Right lobe of liver (tissue), 6 donors: Measurements from ENCODE around the gene PCDHA4. TPM values are rescaled to one million over a fixed set of nuclear protein-coding genes. Genes with fewer than 3 reads are reported as not detected.

Experiments used
- ATAC-seq, 4 donors: fragments of 200-7000 bp; cut with Tn5 transposase; one replicate each; pipeline ENCODE4 v1.9.1; 2020; ENCODE audit warnings: mild to moderate bottlenecking in 4 of 4, moderate library complexity in 4 of 4
- DNase-seq, 3 donors: peaks; one replicate each; pipeline ENCODE4 v3.0.0-alpha.2; 2020
- H3K27ac ChIP-seq, 3 donors: fragments of 200-600 bp; one replicate each; pipeline ENCODE4 v1.8.0; 2022
- H3K27me3 ChIP-seq, 2 donors: fragments of 200-600 bp; one replicate each; pipeline ENCODE4 v1.8.0; 2022
- H3K36me3 ChIP-seq, 4 donors: fragments of 200-600 bp; sonication (generic) in 1 of 4; one replicate each; pipeline versions ENCODE4 v1.5.1 to v1.8.0; 2017 to 2022; ENCODE audit warnings: control low read depth in 1 of 4
- H3K4me1 ChIP-seq, 4 donors: fragments of 200-600 bp; sonication (generic) in 1 of 4; one replicate each; pipeline versions ENCODE4 v1.5.1 to v1.8.0; 2017 to 2022; ENCODE audit warnings: control low read depth in 1 of 4
- H3K4me3 ChIP-seq, 3 donors: fragments of 200-600 bp; one replicate each; pipeline ENCODE4 v1.8.0; 2022
- H3K9me3 ChIP-seq, 4 donors: fragments of 200-600 bp; sonication (generic) in 1 of 4; one replicate each; pipeline versions ENCODE4 v1.5.1 to v1.8.0; 2017 to 2022; ENCODE audit warnings: control low read depth in 1 of 4
- POLR2A ChIP-seq: fragments of 450-650 bp; IDR thresholded peaks from one replicate; pipeline ENCODE4 v1.6.1; 2017; ENCODE audit warnings: antibody characterized with exemption, mild to moderate bottlenecking
- WGBS: methylation state at CpG from one replicate; pipeline ENCODE4 v1.1.6; 2018; ENCODE audit warnings: low coverage, low lambda C conversion rate; ENCODE audit not compliant: insufficient coverage; ENCODE audit errors: missing lambda C conversion rate; 5-methylcytosine and 5-hydroxymethylcytosine counted together
- intact Hi-C, 2 donors: fragments of 100-400 bp; cut with DNase I; formaldehyde crosslinking; loops; one replicate each; pipeline versions ENCODE4 v1.11.2 to v1.14.1; 2022
- long read RNA-seq: library from polyadenylated mRNA; unstranded; transcript quantifications from one replicate; pipeline ENCODE4 v2.0.0, GENCODE V29; 2019
- total RNA-seq, 6 experiments: library from RNA; depleted of rRNA in 2 of 6; stranded (reverse); fragments of >200 nt in 2 of 6; fragmentation: NEBNext Ultra II Directional in 3 of 6; extraction: Animal tissue kit (Norgen Biotek cat#: 25700) in 3 of 6; gene quantifications; one replicate each; pipeline versions ENCODE4 v1.1.0 to v1.2.4, GENCODE V29; 2016 to 2023
- TF ChIP-seq, protein P1 (sequence below), 4 donors: fragments of 200-600 bp in 3 of 4; fragments of 450-650 bp in 1 of 4; IDR thresholded peaks; one replicate each; pipeline versions ENCODE4 v1.5.1 to v1.8.0; 2016 to 2022; ENCODE audit warnings: antibody characterized with exemption in 4 of 4, mild to moderate bottlenecking in 2 of 4
- donor health status: DM: no; HTN: yes; CAD: no.
- donor health status: DM: no; HTN: no; CAD: no.
- donor health status: DM: no; HTN: no; CAD: no.
- donor health status: DM: no; HTN: yes; CAD: no.
- donor health status: DM: no; HTN: yes; CAD: no.

Gene PCDHA4
- under 1 TPM in 4 of 6 experiments, not detected in 2; 0.09 to 0.19 (median 0.13) TPM for total RNA-seq
- long read RNA-seq, result 0 reads

DNA sequence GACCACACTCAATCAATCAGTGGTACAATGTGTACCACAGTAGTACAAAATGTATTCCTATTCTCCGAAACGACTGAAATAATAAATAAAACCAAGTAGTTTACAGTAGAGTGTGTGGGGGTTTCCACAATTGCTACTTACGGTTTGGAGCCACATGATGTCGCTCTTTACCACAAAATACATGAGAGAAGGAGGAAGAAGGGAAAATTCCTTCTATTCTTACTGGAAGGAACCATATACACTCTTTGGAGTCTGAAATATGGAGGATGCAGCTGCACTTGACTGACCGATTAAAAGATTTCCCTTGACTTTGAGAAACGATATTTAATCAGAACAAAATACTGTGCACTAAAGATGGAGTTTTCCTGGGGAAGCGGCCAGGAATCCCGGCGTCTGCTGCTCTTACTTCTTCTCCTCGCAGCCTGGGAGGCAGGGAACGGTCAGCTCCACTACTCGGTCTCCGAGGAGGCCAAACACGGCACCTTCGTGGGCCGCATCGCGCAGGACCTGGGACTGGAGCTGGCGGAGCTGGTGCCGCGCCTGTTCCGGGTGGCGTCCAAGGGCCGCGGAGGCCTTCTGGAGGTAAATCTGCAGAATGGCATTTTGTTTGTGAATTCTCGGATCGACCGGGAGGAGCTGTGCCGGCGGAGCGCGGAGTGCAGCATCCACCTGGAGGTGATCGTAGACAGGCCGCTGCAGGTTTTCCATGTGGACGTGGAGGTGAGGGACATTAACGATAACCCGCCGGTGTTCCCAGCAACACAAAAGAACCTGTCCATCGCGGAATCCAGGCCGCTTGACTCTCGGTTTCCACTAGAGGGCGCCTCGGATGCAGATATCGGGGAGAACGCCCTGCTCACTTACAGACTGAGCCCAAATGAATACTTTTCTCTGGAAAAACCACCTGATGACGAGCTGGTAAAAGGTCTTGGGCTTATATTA is at the start of gene PCDHA4:
Gene PCDHA4 (plus strand): TSS at position 235 of the 942 bp plus-strand sequence.
- 16% methylated on average over 8 of the region's 47 CpGs for WGBS
- TF ChIP-seq, protein P1, sequence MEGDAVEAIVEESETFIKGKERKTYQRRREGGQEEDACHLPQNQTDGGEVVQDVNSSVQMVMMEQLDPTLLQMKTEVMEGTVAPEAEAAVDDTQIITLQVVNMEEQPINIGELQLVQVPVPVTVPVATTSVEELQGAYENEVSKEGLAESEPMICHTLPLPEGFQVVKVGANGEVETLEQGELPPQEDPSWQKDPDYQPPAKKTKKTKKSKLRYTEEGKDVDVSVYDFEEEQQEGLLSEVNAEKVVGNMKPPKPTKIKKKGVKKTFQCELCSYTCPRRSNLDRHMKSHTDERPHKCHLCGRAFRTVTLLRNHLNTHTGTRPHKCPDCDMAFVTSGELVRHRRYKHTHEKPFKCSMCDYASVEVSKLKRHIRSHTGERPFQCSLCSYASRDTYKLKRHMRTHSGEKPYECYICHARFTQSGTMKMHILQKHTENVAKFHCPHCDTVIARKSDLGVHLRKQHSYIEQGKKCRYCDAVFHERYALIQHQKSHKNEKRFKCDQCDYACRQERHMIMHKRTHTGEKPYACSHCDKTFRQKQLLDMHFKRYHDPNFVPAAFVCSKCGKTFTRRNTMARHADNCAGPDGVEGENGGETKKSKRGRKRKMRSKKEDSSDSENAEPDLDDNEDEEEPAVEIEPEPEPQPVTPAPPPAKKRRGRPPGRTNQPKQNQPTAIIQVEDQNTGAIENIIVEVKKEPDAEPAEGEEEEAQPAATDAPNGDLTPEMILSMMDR (IDR thresholded peaks at IDR 0.05), result peak in 2 of 4 donors; percentile 7 to 15
- no peak for TF ChIP-seq POLR2A
- Histone ChIP-seq H3K4me1 (no peaks in the 10 kb centered on the region), H3K36me3 (no peaks in the 10 kb centered on the region), H3K27me3 (no peaks in the 10 kb centered on the region), H3K9me3 (peaks cover 0 to 10% (median 0%) of the 10 kb centered on the region in 4 donors), H3K4me3 (no peak within 1 kb of the TSS), H3K27ac (no peak within 1 kb of the TSS)
- no peak for DNase-seq
- ATAC-seq, result no peak
- intact Hi-C loops, result no loop called here

DNA sequence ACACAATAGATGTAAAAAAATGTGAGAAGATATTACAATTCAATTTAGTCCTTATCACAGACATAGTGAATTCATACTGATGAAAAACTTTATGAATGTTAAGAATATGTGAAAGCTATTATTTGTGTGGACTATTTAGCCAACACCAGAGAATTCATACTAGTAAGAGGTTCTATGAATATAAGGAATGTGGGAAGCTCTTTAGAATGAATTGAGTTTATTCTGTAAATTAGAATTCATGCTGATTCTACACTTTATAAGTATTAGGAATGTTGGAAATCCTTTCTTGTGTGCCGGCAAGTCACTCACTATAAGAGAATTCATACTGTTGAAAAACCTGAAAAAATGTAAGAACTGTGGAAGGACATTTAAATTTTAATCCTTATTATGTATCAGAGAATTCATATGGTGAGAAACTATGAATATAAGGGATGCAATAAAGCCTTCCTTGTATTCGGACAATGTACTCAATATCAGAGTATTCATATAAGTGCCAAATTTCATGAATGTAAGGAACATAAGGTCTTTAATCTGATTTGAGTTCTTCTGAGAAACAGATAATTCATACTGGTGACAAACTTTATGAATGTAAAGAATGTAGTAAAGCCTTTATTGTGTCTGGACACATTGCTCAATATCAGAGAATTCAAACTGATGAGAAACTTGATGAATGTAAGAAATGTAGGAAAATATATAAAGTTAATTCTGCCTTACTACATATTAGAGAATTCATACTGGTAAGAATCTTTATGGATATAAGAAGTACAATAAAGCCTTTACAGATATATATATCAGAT is 42.5 kb upstream of the PCDHA4 start:
- no peaks in the 10 kb centered on the region for H3K36me3 ChIP-seq

DNA sequence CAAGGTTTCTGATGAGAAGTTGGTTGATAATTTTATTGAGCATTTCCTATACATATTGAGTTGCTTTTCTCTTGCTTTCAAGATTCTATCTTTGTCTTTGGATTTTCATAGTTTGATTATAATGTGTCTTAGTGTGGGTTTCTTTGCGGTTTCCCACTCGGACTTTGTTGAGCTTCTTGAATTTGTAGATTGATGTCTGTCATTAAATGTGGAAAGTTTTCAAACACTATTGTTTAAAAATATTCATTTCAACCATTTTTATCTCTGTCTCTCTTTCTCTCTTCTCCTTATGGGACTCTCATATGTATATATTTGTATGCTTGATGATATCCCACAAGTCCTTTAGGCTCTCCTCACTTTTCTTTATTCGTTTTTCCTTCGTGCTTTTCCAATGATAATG is 39.4 kb upstream of the PCDHA4 start:
- intact Hi-C loops, result no loop called here
- 62% methylated on average over 4 of the region's 4 CpGs for WGBS
- TF ChIP-seq, protein P1 (IDR thresholded peaks at IDR 0.05), result no peak
- TF ChIP-seq POLR2A, result no peak

More for the DNA sequence above, 42.5 kb upstream of the PCDHA4 start:
- 86% methylated on average over 2 of the region's 2 CpGs for WGBS
- ATAC-seq (no peak), DNase-seq (no peak)
- Histone ChIP-seq H3K4me1 (no peaks in the 10 kb centered on the region), H3K27me3 (no peaks in the 10 kb centered on the region), H3K27ac (no peak overlapping the region), H3K4me3 (no peak overlapping the region), H3K9me3 (peaks cover 0 to 39% (median 14%) of the 10 kb centered on the region in 4 donors)
- no peak for TF ChIP-seq POLR2A
- TF ChIP-seq, protein P1 (IDR thresholded peaks at IDR 0.05), result no peak
- intact Hi-C loops, result no loop called here

DNA sequence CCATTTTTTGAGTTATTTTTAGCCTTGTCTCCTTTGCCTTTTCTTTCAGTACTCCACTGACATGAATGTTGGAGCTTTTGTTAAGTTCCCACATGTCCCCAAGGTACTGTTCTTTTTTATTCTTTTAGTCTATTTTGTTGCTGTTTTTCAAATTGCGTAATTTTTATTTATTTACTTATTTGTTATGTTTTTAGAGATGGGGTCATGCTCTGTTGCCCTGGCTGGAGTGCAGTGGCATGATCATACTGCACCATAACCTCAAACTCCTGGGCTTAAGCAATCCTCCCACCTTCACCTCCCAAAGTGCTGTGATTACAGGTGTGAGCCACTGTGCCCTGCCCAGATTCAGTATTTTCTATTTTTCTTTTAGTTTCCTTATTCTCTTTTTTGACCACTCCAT is 26.4 kb upstream of the PCDHA4 start:
- no peak overlapping the region for H3K27ac ChIP-seq
- H3K9me3 ChIP-seq, result no peaks in the 10 kb centered on the region
- intact Hi-C loops, result no loop called here
- no peak for ATAC-seq
- TF ChIP-seq POLR2A, result no peak
- TF ChIP-seq, protein P1 (IDR thresholded peaks at IDR 0.05), result no peak
- no peaks in the 10 kb centered on the region for H3K4me1 ChIP-seq
- no peaks in the 10 kb centered on the region for H3K36me3 ChIP-seq
- H3K4me3 ChIP-seq, result no peak overlapping the region
- H3K27me3 ChIP-seq, result no peaks in the 10 kb centered on the region
- 42% methylated on average over 1 of the region's 1 CpG for WGBS
- no peak for DNase-seq

More for the DNA sequence above, 39.4 kb upstream of the PCDHA4 start:
- no peaks in the 10 kb centered on the region for H3K27me3 ChIP-seq
- H3K27ac ChIP-seq, result no peak overlapping the region
- no peak for ATAC-seq
- H3K4me3 ChIP-seq, result no peak overlapping the region
- H3K9me3 ChIP-seq, result peaks cover 0 to 39% (median 14%) of the 10 kb centered on the region in 4 donors
- H3K4me1 ChIP-seq, result no peaks in the 10 kb centered on the region
- no peaks in the 10 kb centered on the region for H3K36me3 ChIP-seq
- DNase-seq, result no peak
